ENCODE measurements around the gene RGS9. TPM values are rescaled to one million over a fixed set of nuclear protein-coding genes. Genes with fewer than 3 reads are reported as not detected.

The RGS9 gene
- total RNA-seq, 1 experiment from 2014 or later, result 1.8 TPM

- Histone ChIP-seq H3K36me3 (ENCODE audit: insufficient read depth, low read length, poor library complexity, severe bottlenecking) (no peaks in the 10 kb centered on the region), H3K27ac (ENCODE audit: low read depth, low read length, poor library complexity, severe bottlenecking) (no peak overlapping the region), H3K4me1 (ENCODE audit: insufficient read depth, low read length, poor library complexity, severe bottlenecking) (no peaks in the 10 kb centered on the region), H3K27me3 (replicated peaks; ENCODE audit: insufficient read depth, low read depth, low read length, poor library complexity) (peaks cover 36% of the 10 kb centered on the region), H3K4me3 (ENCODE audit: low read depth, low read length, poor library complexity, severe bottlenecking) (no peak overlapping the region), H3K9me3 (ENCODE audit: low read depth, low read length, poor library complexity, severe bottlenecking) (no peaks in the 10 kb centered on the region)
- ChIA-PET POLR2A (ENCODE audit: low non-redundant PET) (no interaction called here), CTCF (no interaction called here)
- no TSS peak for BruUV-seq (replicated peaks)
- no peak for TF ChIP-seq EZH2 (IDR thresholded peaks at IDR 0.05; ENCODE audit: borderline replicate concordance, low read depth, low read length, poor library complexity, severe bottlenecking)
- no peak for TF ChIP-seq CTCF (conservative IDR thresholded peaks at IDR 0.05; ENCODE audit: low read depth, low read length)
- no peak for DNase-seq (ENCODE audit: low spot score)
- intact Hi-C loops (cut with micrococcal nuclease; ENCODE audit: unreplicated experiment), result no loop called here
Observed at GRCh38 chr17:65219707-65220106, 82.5 kb downstream of the RGS9 start.

GRCh38 chr17:65220732-65221131, 83.6 kb downstream of the RGS9 start:
- ChIA-PET POLR2A (ENCODE audit: low non-redundant PET) (no interaction called here), CTCF (no interaction called here)
- Histone ChIP-seq H3K4me1 (ENCODE audit: insufficient read depth, low read length, poor library complexity, severe bottlenecking) (no peaks in the 10 kb centered on the region), H3K36me3 (ENCODE audit: insufficient read depth, low read length, poor library complexity, severe bottlenecking) (no peaks in the 10 kb centered on the region), H3K27ac (ENCODE audit: low read depth, low read length, poor library complexity, severe bottlenecking) (no peak overlapping the region), H3K9me3 (ENCODE audit: low read depth, low read length, poor library complexity, severe bottlenecking) (no peaks in the 10 kb centered on the region), H3K27me3 (replicated peaks; ENCODE audit: insufficient read depth, low read depth, low read length, poor library complexity) (peaks cover 30% of the 10 kb centered on the region), H3K4me3 (ENCODE audit: low read depth, low read length, poor library complexity, severe bottlenecking) (no peak overlapping the region)
- BruUV-seq (replicated peaks), result no TSS peak
- intact Hi-C loops (cut with micrococcal nuclease; ENCODE audit: unreplicated experiment), result no loop called here
- no peak for DNase-seq (ENCODE audit: low spot score)
- TF ChIP-seq CTCF (conservative IDR thresholded peaks at IDR 0.05; ENCODE audit: low read depth, low read length) (no peak), EZH2 (IDR thresholded peaks at IDR 0.05; ENCODE audit: borderline replicate concordance, low read depth, low read length, poor library complexity, severe bottlenecking) (no peak)

GRCh38 chr17:65222214-65222738, 85.1 kb downstream of the RGS9 start:
- intact Hi-C loops (cut with micrococcal nuclease; ENCODE audit: unreplicated experiment), result no loop called here
- H3K27me3 ChIP-seq (replicated peaks; ENCODE audit: insufficient read depth, low read depth, low read length, poor library complexity), result peaks cover 15% of the 10 kb centered on the region
- H3K36me3 ChIP-seq (ENCODE audit: insufficient read depth, low read length, poor library complexity, severe bottlenecking), result no peaks in the 10 kb centered on the region
- DNase-seq (ENCODE audit: low spot score), result no peak
- BruUV-seq (replicated peaks), result no TSS peak
- H3K9me3 ChIP-seq (ENCODE audit: low read depth, low read length, poor library complexity, severe bottlenecking), result no peaks in the 10 kb centered on the region
- TF ChIP-seq CTCF (conservative IDR thresholded peaks at IDR 0.05; ENCODE audit: low read depth, low read length) (no peak), EZH2 (IDR thresholded peaks at IDR 0.05; ENCODE audit: borderline replicate concordance, low read depth, low read length, poor library complexity, severe bottlenecking) (no peak)
- ChIA-PET POLR2A (ENCODE audit: low non-redundant PET) (no interaction called here), CTCF (no interaction called here)
- no peak overlapping the region for H3K4me3 ChIP-seq (ENCODE audit: low read depth, low read length, poor library complexity, severe bottlenecking)
- no peak overlapping the region for H3K27ac ChIP-seq (ENCODE audit: low read depth, low read length, poor library complexity, severe bottlenecking)
- H3K4me1 ChIP-seq (ENCODE audit: insufficient read depth, low read length, poor library complexity, severe bottlenecking), result no peaks in the 10 kb centered on the region
